Neural progenitor cell (in vitro differentiated cells): Measurements from ENCODE around the gene OR2A14. TPM values are rescaled to one million over a fixed set of nuclear protein-coding genes. Genes with fewer than 3 reads are reported as not detected.

Experiments
- DNase-seq: peaks from one replicate; pipeline ENCODE4 v3.0.0-alpha.2; 2016; ENCODE audit warnings: low spot score
- H2AFZ ChIP-seq: fragments of 200-600 bp; sonication (generic); replicated peaks from 2 replicates; pipeline ENCODE4 v1.6.1; 2016; ENCODE audit warnings: antibody characterized with exemption
- H3F3A ChIP-seq: fragments of 200-600 bp; sonication (generic); 2 replicates; pipeline ENCODE4 v1.6.1; 2016; ENCODE audit warnings: antibody characterized with exemption, low read depth
- H3K27ac ChIP-seq: fragments of 200-600 bp; sonication (generic); 2 replicates; pipeline ENCODE4 v1.5.1; 2016; ENCODE audit warnings: mild to moderate bottlenecking
- H3K27me3 ChIP-seq: fragments of 200-600 bp; sonication (generic); 2 replicates; pipeline ENCODE4 v1.6.1; 2016; ENCODE audit warnings: mild to moderate bottlenecking, moderate library complexity
- H3K36me3 ChIP-seq: fragments of 200-600 bp; sonication (generic); 2 replicates; pipeline ENCODE4 v1.5.1; 2016
- H3K4me1 ChIP-seq: fragments of 200-600 bp; sonication (generic); 2 replicates; pipeline ENCODE4 v1.6.1; 2016; ENCODE audit warnings: mixed run types
- H3K4me2 ChIP-seq: fragments of 200-600 bp; sonication (generic); 2 replicates; pipeline ENCODE4 v1.6.1; 2016
- H3K4me3 ChIP-seq: fragments of 200-600 bp; sonication (generic); 2 replicates; pipeline ENCODE4 v1.5.1; 2016
- H3K79me2 ChIP-seq: fragments of 200-600 bp; sonication (generic); 2 replicates; pipeline ENCODE4 v1.6.1; 2016; ENCODE audit warnings: low read depth
- H3K9ac ChIP-seq: fragments of 200-600 bp; sonication (generic); 2 replicates; pipeline ENCODE4 v1.6.1; 2016
- H3K9me3 ChIP-seq: fragments of 200-600 bp; sonication (generic); 2 replicates; pipeline ENCODE4 v1.5.1; 2016; ENCODE audit warnings: low read depth
- H4K20me1 ChIP-seq: fragments of 200-600 bp; sonication (generic); 2 replicates; pipeline ENCODE4 v1.6.1; 2016; ENCODE audit warnings: low read depth
- H3K27ac Mint-ChIP-seq: 3 replicates; pipeline ENCODE4 v1.8.0; 2021; ENCODE audit warnings: mixed read lengths
- H3K27me3 Mint-ChIP-seq: 2 replicates; pipeline ENCODE4 v1.8.0; 2022; ENCODE audit warnings: low read depth, mild to moderate bottlenecking, inconsistent platforms, moderate library complexity, mixed read lengths; ENCODE audit not compliant: insufficient read depth
- H3K36me3 Mint-ChIP-seq: 3 replicates; pipeline ENCODE4 v1.8.0; 2021; ENCODE audit warnings: mixed read lengths
- H3K4me1 Mint-ChIP-seq: 3 replicates; pipeline ENCODE4 v1.8.0; 2021; ENCODE audit warnings: mixed read lengths
- H3K4me3 Mint-ChIP-seq: 3 replicates; pipeline ENCODE4 v1.8.0; 2021; ENCODE audit warnings: mild to moderate bottlenecking, moderate library complexity, mixed read lengths
- H3K9me3 Mint-ChIP-seq: 3 replicates; pipeline ENCODE4 v1.8.0; 2020; ENCODE audit warnings: mixed read lengths
- EZH2 ChIP-seq: fragments of 200-600 bp; sonication (generic); IDR thresholded peaks from 2 replicates; pipeline ENCODE4 v1.6.1; 2017; ENCODE audit warnings: antibody characterized with exemption, mild to moderate bottlenecking, moderate library complexity
- EZH2phosphoT487 ChIP-seq: fragments of 200-600 bp; sonication (generic); IDR thresholded peaks from 2 replicates; pipeline ENCODE4 v1.6.1; 2017; ENCODE audit warnings: antibody characterized with exemption
- total RNA-seq: library from RNA; depleted of rRNA; stranded (reverse); fragments of >200 nt; gene quantifications from 2 replicates; pipeline ENCODE4 v1.2.3, GENCODE V29; 2015; ENCODE audit warnings: low replicate concordance
- TF ChIP-seq, protein P1 (sequence below): fragments of 200-600 bp; sonication (generic); IDR thresholded peaks from 2 replicates; pipeline ENCODE4 v1.5.1; 2017; ENCODE audit warnings: antibody characterized with exemption, mild to moderate bottlenecking

Gene OR2A14
- total RNA-seq, 1 donor from 2014 or later, result not detected

DNA sequence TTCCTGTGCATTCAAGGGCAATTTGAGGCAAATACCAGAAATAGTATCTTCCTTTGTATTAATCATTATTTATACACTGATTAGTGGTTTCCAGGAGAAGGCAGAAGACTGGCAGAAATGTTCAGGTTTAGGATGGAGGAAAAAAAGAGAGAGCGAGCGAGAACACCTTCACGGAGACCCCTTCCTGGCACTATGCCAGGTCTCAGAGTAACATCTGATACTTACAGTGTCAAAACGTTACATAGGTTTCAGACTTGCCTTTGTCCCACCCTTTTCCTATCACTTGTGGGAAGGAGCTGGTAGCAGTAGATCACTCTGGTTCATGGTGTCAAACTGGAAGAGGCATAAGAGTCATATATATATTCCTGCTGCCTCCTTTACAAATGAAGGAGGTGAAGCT is 36.2 kb upstream of the OR2A14 start:
- H2AFZ ChIP-seq, result no peak overlapping the region
- H3K4me3 ChIP-seq, result no peak overlapping the region
- Mint-ChIP-seq H3K36me3 (no peaks in the 10 kb centered on the region), H3K4me1 (no peaks in the 10 kb centered on the region), H3K27ac (no peak overlapping the region), H3K9me3 (no peaks in the 10 kb centered on the region), H3K27me3 (no peaks in the 10 kb centered on the region), H3K4me3 (no peak overlapping the region)
- H3K27ac ChIP-seq, result no peak overlapping the region
- no peaks in the 10 kb centered on the region for H3K9me3 ChIP-seq
- TF ChIP-seq, protein P1, sequence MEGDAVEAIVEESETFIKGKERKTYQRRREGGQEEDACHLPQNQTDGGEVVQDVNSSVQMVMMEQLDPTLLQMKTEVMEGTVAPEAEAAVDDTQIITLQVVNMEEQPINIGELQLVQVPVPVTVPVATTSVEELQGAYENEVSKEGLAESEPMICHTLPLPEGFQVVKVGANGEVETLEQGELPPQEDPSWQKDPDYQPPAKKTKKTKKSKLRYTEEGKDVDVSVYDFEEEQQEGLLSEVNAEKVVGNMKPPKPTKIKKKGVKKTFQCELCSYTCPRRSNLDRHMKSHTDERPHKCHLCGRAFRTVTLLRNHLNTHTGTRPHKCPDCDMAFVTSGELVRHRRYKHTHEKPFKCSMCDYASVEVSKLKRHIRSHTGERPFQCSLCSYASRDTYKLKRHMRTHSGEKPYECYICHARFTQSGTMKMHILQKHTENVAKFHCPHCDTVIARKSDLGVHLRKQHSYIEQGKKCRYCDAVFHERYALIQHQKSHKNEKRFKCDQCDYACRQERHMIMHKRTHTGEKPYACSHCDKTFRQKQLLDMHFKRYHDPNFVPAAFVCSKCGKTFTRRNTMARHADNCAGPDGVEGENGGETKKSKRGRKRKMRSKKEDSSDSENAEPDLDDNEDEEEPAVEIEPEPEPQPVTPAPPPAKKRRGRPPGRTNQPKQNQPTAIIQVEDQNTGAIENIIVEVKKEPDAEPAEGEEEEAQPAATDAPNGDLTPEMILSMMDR, result no peak
- TF ChIP-seq EZH2phosphoT487 (no peak), EZH2 (no peak)
- H4K20me1 ChIP-seq, result no peaks in the 10 kb centered on the region
- no peaks in the 10 kb centered on the region for H3K79me2 ChIP-seq
- DNase-seq, result no peak
- no peak overlapping the region for H3K4me2 ChIP-seq
- no peaks in the 10 kb centered on the region for H3F3A ChIP-seq
- no peaks in the 10 kb centered on the region for H3K27me3 ChIP-seq
- no peaks in the 10 kb centered on the region for H3K4me1 ChIP-seq
- H3K9ac ChIP-seq, result no peak overlapping the region
- H3K36me3 ChIP-seq, result no peaks in the 10 kb centered on the region

DNA sequence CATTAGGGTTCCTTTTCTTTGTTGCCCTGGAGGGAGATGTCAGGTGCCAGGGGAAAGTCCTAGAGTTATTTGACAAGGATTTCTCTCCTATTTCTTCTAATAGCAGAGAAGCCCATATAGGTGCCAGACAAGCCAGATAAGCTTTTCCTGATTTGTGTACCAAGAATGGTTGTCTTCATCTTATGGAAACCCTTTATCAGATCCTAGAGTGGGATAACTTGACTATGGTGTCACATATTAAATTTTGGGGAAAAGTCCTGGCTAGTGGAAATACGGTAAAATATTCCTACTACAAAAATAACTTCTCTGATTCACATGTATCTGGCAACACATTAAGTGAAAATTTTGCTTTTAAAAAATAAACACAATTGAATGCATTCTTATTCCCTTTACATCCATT is 35.7 kb upstream of the OR2A14 start:
- no peaks in the 10 kb centered on the region for H3K36me3 ChIP-seq
- no peaks in the 10 kb centered on the region for H3K27me3 ChIP-seq
- H3K4me3 Mint-ChIP-seq, result no peak overlapping the region
- no peaks in the 10 kb centered on the region for H4K20me1 ChIP-seq
- H3F3A ChIP-seq, result no peaks in the 10 kb centered on the region
- no peak overlapping the region for H3K9ac ChIP-seq
- no peak overlapping the region for H3K27ac Mint-ChIP-seq
- H3K36me3 Mint-ChIP-seq, result no peaks in the 10 kb centered on the region
- no peak for DNase-seq
- H3K4me2 ChIP-seq, result no peak overlapping the region
- no peaks in the 10 kb centered on the region for H3K4me1 ChIP-seq
- H3K4me3 ChIP-seq, result no peak overlapping the region
- no peak overlapping the region for H3K27ac ChIP-seq
- H3K4me1 Mint-ChIP-seq, result no peaks in the 10 kb centered on the region
- no peaks in the 10 kb centered on the region for H3K9me3 Mint-ChIP-seq
- TF ChIP-seq EZH2 (no peak), EZH2phosphoT487 (no peak)
- TF ChIP-seq, protein P1, result no peak
- no peaks in the 10 kb centered on the region for H3K79me2 ChIP-seq
- H3K27me3 Mint-ChIP-seq, result no peaks in the 10 kb centered on the region
- H3K9me3 ChIP-seq, result no peaks in the 10 kb centered on the region
- no peak overlapping the region for H2AFZ ChIP-seq

DNA sequence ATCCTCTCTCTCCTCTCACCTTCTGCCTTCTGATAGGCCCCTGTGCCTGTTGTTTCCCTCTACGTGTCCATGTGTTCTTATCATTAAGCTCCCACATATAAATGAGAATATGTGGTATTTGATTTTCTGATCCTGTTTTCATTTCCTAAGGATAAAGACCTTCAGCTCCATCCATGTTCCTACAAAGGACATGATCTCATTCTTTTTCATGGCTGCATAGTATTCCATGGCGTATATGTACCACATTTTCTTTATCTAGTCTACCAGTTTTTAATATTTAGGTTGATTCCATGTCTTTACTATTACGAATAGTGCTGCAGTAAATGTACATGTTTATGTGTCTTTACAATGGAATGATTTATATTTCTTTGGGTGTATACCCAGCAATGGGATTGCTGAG is 32.3 kb upstream of the OR2A14 start:
- Histone ChIP-seq H3K4me1 (no peaks in the 10 kb centered on the region), H3K27ac (no peak overlapping the region), H3K36me3 (no peaks in the 10 kb centered on the region), H3K4me3 (no peak overlapping the region), H3K9me3 (no peaks in the 10 kb centered on the region), H3K4me2 (no peak overlapping the region), H4K20me1 (no peaks in the 10 kb centered on the region), H2AFZ (no peak overlapping the region), H3K9ac (no peak overlapping the region), H3K79me2 (no peaks in the 10 kb centered on the region), H3K27me3 (no peaks in the 10 kb centered on the region), H3F3A (no peaks in the 10 kb centered on the region)
- no peak overlapping the region for H3K4me3 Mint-ChIP-seq
- H3K27ac Mint-ChIP-seq, result no peak overlapping the region
- H3K27me3 Mint-ChIP-seq, result no peaks in the 10 kb centered on the region
- no peaks in the 10 kb centered on the region for H3K36me3 Mint-ChIP-seq
- no peak for TF ChIP-seq EZH2
- H3K9me3 Mint-ChIP-seq, result no peaks in the 10 kb centered on the region
- no peak for DNase-seq
- no peaks in the 10 kb centered on the region for H3K4me1 Mint-ChIP-seq

DNA sequence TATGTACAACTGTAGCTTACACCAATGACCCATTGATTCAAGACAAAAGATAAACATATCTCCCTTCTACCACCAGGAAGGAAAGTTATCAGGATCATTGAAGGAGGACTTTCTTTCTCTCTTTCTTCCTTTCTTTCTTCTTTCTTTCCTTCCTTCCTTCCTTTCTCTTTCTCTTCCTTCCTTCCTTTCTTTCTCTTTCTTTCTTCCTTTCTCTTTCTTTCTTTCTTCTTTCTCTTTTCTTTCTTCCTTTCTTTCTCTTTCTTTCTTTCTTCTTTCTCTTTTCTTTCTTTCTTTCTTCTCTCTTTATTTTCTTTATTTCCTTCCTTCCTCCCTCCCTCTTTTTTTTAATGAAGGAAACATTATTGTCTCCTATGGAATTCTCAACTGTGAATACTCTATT is 24.2 kb upstream of the OR2A14 start:
- Histone ChIP-seq H3K4me3 (no peak overlapping the region), H3K79me2 (no peaks in the 10 kb centered on the region), H4K20me1 (no peaks in the 10 kb centered on the region), H3K9me3 (no peaks in the 10 kb centered on the region), H3K27me3 (no peaks in the 10 kb centered on the region), H2AFZ (no peak overlapping the region), H3K27ac (no peak overlapping the region), H3K4me1 (no peaks in the 10 kb centered on the region), H3F3A (no peaks in the 10 kb centered on the region), H3K4me2 (no peak overlapping the region), H3K36me3 (no peaks in the 10 kb centered on the region), H3K9ac (no peak overlapping the region)
- H3K27me3 Mint-ChIP-seq, result no peaks in the 10 kb centered on the region
- H3K9me3 Mint-ChIP-seq, result no peaks in the 10 kb centered on the region
- no peak overlapping the region for H3K4me3 Mint-ChIP-seq
- TF ChIP-seq EZH2phosphoT487 (no peak), EZH2 (no peak)
- TF ChIP-seq, protein P1, result no peak
- no peaks in the 10 kb centered on the region for H3K4me1 Mint-ChIP-seq
- DNase-seq, result no peak
- H3K36me3 Mint-ChIP-seq, result no peaks in the 10 kb centered on the region
- no peak overlapping the region for H3K27ac Mint-ChIP-seq
